NT2/D1 (cell line): ENCODE data around the gene TPM1.
"Not testable (repeated sequence)": the region's sequence is repeated elsewhere in the genome, so short reads cannot be mapped to it uniquely, and the experiment has no call there.

Source experiments
- SUZ12 ChIP-seq: IDR thresholded peaks from 2 replicates; pipeline ENCODE4 v1.6.1; 2011; ENCODE audit not compliant: insufficient read length, insufficient read depth; ENCODE audit errors: extremely low read depth
- YY1 ChIP-seq: IDR thresholded peaks from 2 replicates; pipeline ENCODE4 v1.6.1; 2011; ENCODE audit not compliant: insufficient read length, insufficient read depth

DNA sequence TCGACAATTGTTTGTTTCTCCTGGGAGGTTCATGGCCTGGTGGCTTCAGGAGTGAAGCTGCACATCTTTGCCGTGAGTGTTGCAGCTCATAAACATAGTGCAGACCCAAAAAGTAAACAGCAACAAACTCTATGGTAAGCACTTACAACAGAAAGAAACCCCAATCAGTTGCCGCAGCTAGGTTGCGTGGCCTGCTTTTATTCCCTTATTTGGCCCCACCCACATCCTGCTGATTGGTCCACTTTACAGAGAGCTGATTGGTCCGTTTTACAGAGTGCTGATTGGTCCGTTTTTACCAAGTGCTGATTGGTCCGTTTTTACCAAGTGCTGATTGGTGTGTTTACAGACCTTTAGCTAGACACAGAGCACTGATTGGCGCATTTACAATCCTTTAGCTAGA is 62.8 kb downstream of the TPM1 start:
- not testable (repeated sequence) for TF ChIP-seq SUZ12, YY1
